NCI-H2171 (cell line): Measurements from ENCODE around the gene SGSM1.
"Not testable (repeated sequence)": the region's sequence is repeated elsewhere in the genome, so short reads cannot be mapped to it uniquely, and the experiment has no call there.

Source experiments
- DNase-seq: peaks from one replicate; lab custom pipeline; 2025; lab: John Stamatoyannopoulos, UW

Gene SGSM1

DNA sequence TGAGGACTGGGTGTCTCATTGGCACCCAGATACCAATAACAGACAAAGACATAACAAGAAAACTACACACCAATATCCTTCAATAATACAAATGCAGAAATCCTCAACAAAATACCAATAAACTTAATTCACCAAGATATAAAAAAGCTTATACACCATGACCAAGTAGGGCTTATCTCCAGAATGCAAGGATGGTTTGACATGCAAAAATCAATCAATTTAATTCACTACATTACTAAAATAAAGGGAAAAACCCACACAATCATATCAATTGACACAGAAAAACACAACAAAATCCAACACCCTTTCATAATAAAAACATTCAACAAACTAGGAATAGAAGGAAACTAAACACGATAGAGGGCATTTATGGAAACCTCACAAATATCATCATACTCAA lies 99.9 kb downstream of the SGSM1 start:
- no peak for DNase-seq

DNA sequence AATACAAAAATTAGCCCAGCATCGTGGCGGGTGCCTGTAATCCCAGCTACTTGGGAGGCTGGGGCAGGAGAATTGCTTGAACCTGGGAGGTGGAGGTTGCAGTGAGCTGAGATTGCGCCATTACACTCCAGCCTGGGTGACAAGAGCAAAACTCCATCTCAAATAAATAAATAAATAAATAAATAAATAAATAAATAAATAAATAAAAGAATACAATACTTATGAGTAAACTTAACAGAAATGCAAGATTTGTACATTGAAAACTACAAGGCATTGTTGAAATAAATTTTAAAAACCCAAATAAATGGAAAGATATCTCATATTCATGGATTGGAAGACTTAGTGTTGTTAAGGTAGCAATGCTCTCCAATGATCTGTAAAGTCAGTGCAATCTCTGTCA lies 101.1 kb downstream of the SGSM1 start:
- DNase-seq: not testable (repeated sequence)

DNA sequence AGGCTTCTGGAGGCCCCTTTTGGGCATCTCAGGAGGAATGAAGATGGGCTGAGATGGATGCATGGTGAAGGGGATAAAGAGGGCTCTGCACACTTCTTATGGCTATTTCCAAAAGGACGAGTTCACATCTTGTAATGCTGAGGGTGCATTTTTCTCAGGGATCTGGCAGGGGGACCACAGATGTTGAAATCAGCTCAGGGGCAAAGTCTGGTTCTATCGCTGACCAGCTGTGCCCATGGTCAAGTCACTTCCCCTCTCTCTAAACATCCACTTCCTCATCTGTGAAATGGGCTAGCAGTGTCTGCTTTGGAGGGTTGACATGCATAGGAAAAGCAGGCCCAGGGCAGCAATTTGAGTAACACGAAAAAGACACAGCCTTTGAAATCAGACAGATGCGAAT lies 114.0 kb downstream of the SGSM1 start:
- DNase-seq: no peak

DNA sequence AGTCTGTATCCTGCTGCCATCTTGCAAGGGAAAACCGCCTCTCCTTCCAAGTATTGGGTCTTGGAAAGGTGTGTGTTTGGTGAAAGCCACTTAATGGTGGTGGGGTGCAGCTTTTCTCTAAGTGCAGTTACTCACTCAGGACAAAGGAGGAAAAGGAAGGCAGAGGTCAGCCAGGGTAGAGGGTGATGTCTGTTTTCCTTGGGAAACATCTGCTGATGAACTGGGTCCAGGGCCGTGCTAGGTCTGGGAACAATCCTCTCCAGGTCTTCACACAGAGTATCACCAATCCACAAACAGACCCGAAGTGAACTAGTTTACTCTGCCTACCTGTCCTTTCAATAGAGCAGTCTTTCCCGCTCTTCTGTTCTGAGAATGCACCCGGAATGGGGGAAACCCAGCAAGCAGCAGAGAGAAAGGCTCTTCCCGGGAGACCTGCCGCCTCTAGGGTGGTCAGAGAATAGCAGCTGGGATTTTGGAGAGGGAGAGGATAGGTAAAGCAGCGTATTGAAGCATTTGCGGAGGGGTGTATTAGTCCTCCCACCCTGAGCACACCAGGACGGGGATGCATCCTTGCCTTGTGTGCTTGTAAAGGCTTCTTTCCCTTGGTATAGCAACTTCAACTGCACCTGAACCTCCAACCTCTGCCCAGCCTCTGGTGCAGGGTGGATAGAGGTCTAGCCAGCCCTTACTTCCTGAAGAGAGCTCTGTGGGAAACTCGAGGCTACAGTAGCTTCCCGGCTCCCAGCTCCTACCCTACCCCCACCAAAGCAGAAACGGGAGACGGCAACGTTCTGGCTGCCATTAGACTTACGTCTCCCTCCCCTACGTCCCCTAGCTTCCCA lies 119.8 kb downstream of the SGSM1 start:
- DNase-seq: no peak

DNA sequence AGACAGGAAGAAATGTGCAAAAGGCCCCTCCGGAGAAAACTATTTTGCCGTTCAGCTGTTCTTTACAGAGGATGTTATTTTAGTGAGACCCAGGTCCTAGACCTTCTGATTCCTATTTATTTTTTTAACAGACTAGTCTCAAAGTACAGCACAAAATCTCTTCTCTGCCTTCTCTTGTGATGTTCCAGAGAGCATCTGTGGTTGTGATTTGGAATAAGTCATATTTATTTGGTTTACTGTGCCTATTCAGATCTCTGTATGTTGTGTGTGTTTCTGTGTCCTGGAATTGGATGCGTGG lies 120.4 kb downstream of the SGSM1 start:
- DNase-seq: no peak

DNA sequence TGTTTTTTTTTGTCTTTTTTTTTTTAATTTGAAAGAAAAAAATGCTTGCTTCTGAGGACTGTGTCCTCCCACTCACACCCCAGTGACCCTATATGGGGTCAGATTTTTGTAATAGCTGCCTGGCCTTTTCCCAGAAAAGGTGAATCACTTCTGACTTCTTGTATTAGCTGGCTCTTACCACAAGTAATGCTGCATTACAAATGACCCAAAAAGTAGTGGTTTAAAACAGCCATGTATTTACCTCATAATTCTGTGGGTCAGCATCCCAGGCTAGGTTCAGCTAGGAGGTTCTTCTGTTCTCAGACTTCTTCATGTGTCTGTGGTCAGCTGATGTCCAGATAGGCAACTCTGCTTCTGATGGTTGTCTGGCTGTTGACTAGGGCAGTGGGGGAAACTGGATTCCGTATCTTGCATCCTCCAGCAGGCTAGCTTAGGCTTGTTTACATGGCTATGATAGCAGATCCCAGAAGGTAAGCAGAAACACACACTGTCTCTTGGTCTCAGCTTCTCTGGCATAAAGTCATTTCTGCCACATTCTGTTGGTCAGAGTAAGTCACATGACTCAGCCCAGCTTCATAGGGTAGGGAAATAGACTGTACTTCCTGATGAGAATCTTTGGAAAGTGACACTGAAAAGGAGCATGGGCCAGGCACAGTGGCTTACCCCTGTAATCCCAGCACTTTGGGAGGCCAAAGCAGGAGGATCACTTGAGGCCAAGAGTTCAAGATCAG lies 121.0 kb downstream of the SGSM1 start:
- no peak for DNase-seq

DNA sequence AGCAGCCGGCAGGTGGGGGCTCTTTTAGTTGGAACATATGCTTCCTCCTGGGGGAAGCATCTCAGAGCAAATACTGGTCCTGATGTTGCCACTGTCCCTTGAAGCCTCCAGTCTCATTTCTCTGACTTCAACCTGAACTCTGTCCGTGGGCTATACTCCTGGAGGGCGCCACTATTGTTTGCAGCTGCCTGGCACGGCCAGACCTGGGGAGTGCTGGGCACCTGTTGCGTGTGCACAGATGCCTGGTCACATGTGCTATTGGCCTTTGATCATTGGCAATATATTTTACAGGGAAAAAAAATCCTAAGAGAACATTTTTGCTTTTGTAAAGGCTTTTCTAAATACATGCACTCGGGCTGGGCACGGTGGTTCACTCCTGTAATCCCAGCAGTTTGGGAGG lies 122.3 kb downstream of the SGSM1 start:
- no peak for DNase-seq

DNA sequence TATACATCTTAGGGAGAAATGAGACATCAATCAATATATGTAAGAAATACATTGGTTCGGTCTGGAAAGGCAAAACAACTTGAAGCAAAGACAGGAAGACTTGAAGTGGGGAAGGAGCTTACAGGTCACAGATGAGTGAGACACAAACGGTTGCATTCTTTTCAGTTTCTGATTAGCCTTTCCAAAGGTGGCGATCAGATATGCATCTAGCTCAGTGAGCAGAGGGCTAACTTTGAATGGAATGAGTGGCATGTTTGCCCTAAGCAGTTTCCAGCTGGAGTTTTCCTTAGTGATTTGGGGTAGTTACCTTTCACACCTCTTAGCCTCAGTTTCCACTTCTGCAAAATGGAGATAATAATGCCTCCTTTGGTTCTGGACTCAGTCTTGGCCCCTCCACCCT lies 124.7 kb downstream of the SGSM1 start:
- no peak for DNase-seq

DNA sequence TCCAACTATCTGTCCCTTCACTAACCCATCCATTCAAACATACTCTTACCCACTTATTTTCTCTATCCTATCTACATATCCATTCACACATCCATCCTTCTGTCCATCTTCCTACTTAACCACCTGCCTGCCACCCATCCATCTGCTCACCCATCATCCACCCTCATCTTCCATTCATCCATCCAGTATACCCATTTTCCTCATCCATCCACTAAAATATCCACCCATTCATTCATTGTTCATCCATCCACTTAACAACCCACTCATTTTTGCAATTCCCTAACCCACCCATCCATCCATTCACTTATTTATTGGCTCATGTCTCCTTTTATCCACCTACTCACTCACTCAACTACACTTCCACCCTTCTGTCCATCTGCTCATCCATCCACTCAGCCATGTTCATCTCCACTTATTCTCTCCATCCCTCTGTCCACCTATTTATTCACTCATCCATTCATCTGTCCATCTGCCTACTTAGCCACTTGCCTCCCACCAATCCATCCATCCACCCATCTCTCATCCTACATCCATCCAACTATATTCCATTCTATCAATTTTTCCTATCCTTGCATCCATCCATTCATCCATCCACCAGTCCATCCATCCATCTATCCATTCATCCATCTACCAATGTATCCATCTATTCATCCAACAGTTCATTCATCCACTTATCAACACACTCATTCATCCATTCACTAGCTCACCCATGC lies 129.9 kb downstream of the SGSM1 start:
- DNase-seq: no peak

DNA sequence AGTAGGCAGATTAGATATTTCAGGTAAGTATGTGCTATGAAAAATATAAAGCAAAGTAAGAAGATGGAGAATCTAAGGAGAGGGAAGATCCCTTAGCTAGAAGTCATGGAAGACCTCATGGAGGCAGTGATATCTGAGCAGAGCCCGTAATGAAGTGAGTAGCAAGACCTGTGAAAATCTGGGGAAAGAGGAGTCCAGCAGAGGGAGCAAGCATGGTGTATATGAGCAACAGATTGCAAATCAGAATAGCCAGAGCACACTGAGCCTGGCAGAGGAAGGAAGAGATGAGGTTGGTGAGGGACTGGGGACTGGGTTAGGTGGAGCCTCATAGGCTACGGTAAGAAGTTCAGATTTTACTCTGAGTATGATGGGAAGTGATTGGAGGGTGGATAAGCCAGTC lies 131.1 kb downstream of the SGSM1 start:
- DNase-seq: no peak

DNA sequence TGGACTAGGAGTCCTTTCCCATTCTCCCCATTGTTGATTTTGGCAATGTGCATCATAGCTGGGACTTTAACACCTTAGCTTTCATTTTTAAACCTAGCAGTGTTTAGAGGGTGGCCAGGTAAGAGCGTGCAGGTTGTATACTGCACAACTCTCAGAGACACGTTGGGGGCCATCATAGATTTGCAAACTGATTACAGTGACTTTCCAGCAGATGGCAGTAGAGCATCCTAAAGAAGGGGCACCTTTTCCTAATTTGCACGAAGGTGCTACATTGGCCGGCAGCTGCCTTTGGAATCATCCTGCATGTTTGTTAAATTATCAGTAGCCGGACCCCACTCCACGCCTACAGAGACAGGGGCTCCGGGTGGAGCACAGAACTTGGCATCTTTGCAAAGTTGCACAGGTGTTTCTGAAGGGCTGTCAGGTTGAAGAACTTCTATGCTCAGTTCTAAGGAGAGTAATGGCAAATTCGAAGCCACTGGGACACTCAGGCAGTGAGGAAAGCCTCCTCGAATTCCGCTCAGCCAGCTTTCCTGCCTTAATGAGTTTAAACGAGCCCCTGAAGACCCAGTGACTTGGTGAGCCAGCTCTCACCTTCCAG lies 132.8 kb downstream of the SGSM1 start:
- DNase-seq: peak; percentile 65

DNA sequence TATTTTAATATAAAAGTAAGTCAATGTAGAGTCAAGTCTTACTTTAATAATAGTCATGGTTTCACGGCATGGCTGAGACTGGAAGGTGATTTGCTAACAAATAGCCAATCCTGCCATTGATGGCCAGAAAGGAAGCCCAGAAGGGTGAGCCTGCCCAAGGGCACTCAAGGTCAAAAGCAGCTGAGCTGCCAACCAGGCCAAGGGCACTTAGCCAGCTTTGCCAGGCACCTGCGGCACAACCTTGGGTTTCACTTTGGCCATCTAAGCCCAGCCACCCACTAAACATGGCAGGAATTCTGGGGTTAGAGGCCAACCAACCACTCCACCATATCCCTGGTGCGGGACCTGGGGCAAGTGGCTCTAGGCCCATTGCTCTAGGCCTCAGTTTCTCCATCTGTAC lies 136.3 kb downstream of the SGSM1 start:
- DNase-seq: no peak

DNA sequence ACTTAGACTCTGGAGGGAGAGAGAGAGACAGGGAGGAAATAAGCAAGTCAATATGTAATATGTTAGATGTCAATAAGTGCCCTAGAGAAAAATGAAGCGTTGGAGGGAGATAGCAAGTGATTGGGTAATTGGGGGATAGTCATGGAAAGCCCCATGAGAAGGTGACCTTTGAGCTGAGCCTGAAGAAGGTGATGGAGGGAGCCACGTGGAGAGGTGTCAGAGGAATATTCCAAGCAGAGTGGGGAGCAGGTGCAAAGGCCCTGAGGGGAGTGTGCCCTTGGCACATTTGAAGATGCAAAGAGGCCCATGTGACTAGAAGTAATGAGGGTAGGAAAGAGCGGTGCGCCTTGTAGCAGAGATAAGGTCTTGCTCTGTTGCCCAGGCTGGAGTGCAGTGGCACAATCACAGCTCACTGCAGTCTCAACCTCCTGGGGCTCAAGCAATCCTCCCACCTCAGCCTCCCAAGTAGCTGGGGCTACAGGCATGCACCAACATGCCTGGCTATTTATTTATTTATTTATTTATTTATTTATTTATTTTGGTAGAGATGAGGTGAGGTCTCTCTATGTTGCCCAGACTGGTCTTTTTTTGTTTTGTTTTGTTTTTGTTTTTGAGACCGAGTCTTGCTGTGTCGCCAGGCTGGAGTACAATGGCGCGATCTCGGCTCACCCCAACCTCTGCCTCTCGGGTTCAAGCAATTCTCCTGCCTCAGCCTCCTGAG lies 138.4 kb downstream of the SGSM1 start:
- no peak for DNase-seq

DNA sequence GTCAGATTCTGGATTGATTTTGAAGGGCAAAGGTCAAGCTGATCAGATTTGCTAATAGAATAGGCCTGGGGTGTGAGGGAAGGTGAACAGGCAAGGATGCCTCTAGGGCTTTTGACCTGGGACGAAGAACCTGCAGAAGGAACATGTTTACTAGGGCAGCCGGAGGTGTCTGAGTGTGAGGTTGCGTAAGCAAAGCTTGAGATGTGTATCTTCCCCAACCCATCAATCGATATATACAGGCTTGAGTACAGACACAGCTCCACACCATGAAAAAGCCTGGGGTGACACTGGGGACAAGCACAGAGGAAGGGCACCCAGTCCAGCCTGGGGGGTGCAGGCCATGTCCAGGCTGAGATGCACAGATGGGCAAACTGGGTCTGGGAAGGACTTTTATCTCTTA lies 139.4 kb downstream of the SGSM1 start:
- DNase-seq: no peak

DNA sequence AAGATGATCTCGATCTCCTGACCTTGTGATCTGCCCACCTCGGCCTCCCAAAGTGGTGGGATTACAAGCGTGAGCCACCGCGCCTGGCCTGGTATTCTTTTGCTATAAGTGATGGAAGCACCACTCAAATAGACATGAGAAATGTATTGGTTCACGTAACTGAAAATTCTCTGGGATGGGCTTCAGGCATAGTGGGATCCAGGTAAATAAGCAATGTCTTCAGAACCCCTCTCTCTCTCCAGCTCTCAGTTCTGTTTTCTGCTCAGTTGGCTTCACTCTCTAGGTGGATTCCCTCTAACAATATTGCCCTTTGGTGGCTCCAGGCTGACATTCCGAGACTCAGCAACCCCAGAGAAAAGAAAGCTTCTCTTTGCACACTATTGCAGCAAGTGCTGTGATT lies 141.4 kb downstream of the SGSM1 start:
- no peak for DNase-seq

DNA sequence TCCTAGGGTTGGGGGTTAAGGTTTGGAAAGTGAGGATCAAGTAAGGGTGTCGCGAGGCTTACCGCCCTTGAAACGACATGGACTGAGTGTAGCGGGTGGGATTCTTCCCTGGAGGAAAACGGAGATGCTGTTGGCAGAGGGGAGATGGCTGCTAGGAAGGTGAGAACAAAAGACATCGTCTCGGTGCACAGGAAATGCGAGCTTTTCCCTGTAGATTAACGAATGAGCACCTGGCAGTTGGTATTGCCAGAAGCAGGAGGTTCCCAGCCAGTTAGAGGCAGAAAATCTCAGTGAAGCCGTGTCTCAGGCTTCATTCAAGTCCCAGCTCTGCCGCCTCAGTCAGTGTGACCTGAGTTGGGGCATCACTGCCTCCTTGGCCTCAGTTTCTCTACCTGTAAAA lies 141.9 kb downstream of the SGSM1 start:
- DNase-seq: peak; percentile 18

DNA sequence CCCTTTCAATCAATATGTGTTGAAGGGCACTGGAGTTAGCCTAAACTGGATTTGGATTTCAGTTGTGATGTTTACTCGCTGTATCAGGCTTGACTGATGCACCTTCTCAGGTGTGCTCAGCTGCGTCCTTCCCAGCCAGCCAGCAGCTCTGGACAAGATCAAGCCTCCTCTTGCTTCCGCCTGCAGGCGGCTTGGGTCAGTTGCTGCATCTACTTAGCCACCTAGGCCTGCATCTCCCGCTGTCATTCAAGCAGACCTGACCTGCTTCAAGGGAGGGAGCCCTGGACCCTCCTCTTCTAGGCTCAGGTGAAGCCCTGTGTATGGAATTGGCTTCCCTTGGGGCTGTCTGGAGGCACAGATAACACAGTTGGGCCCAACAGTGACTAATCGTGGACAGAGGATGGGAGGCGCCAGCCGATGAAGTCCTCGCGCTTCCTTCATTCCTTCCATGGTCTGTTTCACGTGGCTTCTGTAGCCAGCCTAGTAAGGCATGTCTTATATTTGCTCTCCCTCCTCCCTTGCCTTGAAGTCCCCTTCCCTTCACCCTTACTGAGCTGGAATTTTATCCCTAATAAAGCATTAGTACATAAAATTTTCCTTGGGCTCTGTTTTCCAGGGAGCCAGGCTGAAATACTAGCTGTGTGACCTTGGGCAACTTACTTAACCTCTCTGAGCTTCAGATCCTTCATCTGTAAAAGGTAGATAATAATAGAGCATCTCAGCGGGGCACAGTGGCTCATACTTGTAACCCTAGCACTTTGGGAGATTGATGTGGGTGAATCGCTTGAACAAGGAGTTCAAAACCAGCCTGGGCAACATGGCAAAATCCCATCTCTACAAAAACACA lies 142.6 kb downstream of the SGSM1 start:
- DNase-seq: no peak

DNA sequence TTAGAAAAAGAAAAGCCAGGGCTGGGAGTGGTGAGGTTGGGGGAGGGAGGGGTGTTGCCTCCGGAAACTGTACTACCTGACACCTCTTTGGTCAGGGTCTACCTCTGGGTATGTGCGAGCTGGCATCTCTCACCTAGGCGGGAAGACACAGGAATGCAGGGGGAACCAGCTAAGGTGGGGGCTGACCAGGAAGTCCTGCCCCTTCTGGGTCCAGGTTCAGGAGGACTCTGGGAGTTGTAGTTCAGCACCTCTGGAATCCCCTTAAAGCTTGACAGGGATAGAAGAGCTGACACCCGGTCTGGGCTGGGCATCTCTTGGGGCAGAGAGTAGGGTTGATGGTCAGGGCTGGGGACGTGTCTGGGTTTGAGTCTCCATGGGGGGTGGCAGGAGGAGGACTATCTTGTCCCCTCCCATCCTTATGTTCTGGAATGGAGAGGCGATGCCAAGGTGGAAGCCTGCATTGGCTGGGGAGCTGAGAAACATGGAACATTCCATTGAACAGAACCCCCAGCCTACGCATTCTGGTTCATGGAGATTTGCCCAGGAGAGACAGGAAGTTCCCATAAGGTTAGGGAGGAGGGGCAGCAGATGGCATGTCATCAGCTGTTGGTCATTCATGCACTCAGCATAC lies 144.4 kb downstream of the SGSM1 start:
- no peak for DNase-seq

DNA sequence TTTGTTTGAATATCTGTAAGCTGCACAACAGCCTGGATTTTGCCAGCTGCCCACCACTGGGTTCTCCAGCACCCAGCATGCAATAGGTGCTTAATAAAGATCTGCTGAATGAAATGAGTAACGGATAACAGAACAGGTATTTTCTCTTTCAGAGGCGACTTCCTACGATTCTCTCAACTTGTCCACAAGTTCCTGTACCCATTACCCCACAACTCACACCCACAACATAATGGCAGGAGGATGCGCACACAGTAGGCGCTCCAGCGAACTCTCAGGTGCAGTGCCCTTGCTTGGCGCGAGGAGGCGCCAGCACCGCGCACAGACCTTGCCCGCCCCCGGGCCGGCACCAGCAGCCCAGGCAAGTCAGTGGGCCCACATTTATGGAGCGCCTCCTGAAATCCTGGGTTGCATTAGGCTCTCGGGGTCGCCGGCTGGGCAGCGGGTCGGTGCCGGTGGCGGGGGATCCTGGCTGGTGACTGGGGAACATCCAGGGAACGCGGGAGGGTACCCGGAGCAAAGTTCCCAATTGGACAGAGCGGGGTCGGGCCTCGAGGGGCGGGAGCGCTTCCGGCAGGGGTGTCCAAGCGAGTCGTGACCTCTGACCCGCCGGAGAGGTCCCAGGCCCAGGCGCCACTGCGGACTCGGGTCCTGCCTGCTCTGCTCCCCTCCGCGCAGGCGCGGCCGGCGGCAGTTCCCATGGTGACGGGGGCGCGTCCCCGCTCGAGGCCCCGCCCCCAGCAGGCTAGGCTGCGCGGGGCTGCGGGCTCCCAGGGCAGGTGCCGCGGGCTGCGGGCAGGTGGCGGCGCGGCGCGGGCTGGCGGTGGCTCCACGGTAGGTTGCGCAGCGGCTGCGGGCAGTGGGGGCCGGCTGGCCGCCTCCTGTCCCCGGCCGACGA lies 146.2 kb downstream of the SGSM1 start, which contains the start of gene KIAA1671:
TSS of gene KIAA1671 (plus strand) at position 775 of the 895 bp plus-strand sequence. CDS start 75,284 bp downstream, outside the sequence.
- peak; percentile 82 for DNase-seq
